Kidney epithelial cell (primary cell): ENCODE data around the gene MROH2A. TPM values are rescaled to one million over a fixed set of nuclear protein-coding genes. Genes with fewer than 3 reads are reported as not detected.

Source experiments
- DNase-seq: peaks from one replicate; pipeline ENCODE4 v3.0.0-alpha.2; 2010; ENCODE audit warnings: low read depth
- H3K27me3 ChIP-seq: 2 replicates; pipeline ENCODE4 v1.6.0; 2011; ENCODE audit warnings: low read length; ENCODE audit not compliant: control insufficient read depth, insufficient read depth
- H3K36me3 ChIP-seq: 2 replicates; pipeline ENCODE4 v1.5.1; 2011; ENCODE audit warnings: low read length; ENCODE audit not compliant: control insufficient read depth, insufficient read depth
- H3K4me3 ChIP-seq: 2 replicates; pipeline ENCODE4 v1.5.1; 2011; ENCODE audit warnings: low read depth, mild to moderate bottlenecking, control low read depth, low read length
- total RNA-seq: library from RNA; depleted of rRNA; stranded (reverse); fragments of >200 nt; gene quantifications from 2 replicates; pipeline ENCODE4 v1.2.3, GENCODE V29; 2015
- TF ChIP-seq, protein P1 (sequence below): IDR thresholded peaks from 2 replicates; pipeline ENCODE4 v1.5.1; 2011; ENCODE audit warnings: mild to moderate bottlenecking, moderate library complexity, low read length, control low read depth, inconsistent platforms; ENCODE audit not compliant: insufficient read depth, poor library complexity, severe bottlenecking

MROH2A gene
- total RNA-seq, 1 donor from 2014 or later = not detected

DNA sequence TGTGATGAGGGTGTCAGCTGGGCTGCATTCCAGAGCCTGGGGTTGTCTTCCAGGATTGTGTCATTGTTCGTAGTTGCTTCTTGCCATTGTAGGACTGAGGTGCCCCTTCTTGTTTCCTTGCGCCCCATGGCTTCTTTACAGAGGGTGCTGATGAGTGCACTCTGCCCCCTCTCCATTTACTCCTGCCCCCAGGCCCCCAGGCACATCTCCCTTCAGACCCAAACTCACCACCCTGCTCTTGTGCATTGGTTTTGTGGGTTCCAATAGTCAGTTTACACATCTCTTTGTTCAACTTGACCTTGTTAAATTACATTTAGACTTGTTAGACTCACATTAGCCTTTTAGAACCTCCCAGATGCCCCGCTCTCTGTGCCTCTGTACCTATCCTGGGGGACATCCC, 43.1 kb downstream of the MROH2A start:
- H3K36me3 ChIP-seq = no peaks in the 10 kb centered on the region
- H3K27me3 ChIP-seq = no peaks in the 10 kb centered on the region
- TF ChIP-seq, protein P1, sequence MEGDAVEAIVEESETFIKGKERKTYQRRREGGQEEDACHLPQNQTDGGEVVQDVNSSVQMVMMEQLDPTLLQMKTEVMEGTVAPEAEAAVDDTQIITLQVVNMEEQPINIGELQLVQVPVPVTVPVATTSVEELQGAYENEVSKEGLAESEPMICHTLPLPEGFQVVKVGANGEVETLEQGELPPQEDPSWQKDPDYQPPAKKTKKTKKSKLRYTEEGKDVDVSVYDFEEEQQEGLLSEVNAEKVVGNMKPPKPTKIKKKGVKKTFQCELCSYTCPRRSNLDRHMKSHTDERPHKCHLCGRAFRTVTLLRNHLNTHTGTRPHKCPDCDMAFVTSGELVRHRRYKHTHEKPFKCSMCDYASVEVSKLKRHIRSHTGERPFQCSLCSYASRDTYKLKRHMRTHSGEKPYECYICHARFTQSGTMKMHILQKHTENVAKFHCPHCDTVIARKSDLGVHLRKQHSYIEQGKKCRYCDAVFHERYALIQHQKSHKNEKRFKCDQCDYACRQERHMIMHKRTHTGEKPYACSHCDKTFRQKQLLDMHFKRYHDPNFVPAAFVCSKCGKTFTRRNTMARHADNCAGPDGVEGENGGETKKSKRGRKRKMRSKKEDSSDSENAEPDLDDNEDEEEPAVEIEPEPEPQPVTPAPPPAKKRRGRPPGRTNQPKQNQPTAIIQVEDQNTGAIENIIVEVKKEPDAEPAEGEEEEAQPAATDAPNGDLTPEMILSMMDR = no peak
- DNase-seq = no peak
- H3K4me3 ChIP-seq = no peak overlapping the region

GRCh38 chr2:233821709-233822100, 43.6 kb downstream of the MROH2A start:
- H3K27me3 ChIP-seq = no peaks in the 10 kb centered on the region
- H3K36me3 ChIP-seq = no peaks in the 10 kb centered on the region
- TF ChIP-seq, protein P1 = no peak
- no peak for DNase-seq
- no peak overlapping the region for H3K4me3 ChIP-seq

- no peaks in the 10 kb centered on the region for H3K27me3 ChIP-seq
- TF ChIP-seq, protein P1 = no peak
- DNase-seq = no peak
- H3K36me3 ChIP-seq = no peaks in the 10 kb centered on the region
- H3K4me3 ChIP-seq = no peak overlapping the region
Observed at GRCh38 chr2:233822101-233822771, 44.1 kb downstream of the MROH2A start.

DNA sequence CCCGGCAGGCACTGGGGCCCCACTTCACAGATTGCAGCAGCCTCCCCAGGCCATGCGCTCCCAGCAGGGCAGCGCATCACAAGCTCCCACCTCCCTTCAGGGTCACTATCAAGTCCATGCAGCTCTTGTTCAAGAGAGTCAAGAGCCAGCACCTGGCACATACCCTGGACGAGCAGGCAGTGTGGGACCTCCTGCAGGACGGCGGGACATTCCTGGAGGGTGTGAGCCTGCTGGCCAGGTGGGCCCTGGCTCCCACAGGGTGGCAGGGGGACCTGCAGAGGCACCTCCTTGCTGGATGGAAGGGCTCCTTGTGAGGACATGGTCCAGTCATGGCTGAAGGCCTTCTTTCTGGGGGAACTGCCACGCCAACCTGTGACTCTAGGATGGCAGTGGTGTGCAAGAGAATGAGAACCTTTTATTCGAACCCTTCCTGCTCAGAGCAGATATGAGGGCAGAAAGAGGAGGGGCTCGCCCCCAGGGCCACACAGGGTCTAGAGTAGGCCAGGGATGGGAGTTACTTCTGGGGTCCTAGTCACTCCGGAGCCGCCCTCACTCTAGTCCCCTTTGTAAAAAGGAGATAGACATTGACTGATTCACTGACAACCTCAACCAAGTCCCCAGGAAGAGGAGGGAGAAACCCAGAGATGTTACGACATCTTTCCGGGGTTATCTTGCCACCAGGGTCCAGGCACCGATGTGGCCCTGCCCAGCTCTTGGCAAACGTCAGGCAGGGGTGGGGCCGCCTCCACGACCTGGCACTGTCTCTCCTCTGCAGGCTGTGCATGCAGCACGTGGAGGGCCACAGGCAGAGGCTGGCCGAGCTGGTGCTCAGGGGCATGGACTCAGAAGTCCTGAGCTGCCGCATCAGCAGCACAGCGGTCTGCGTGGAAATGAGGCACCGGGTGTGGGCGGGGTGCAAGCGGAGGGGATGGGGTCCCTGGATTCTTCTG, 44.9 kb downstream of the MROH2A start:
- TF ChIP-seq, protein P1 = no peak
- Histone ChIP-seq H3K4me3 (no peak overlapping the region), H3K36me3 (no peaks in the 10 kb centered on the region), H3K27me3 (no peaks in the 10 kb centered on the region)
- no peak for DNase-seq

- Histone ChIP-seq H3K27me3 (no peaks in the 10 kb centered on the region), H3K4me3 (no peak overlapping the region), H3K36me3 (no peaks in the 10 kb centered on the region)
- TF ChIP-seq, protein P1 = no peak
- DNase-seq = no peak
Observed at GRCh38 chr2:233823731-233824121, 45.6 kb downstream of the MROH2A start.
